Caco-2 (cell line): Measurements from ENCODE around the gene TREML1. TPM values are rescaled to one million over a fixed set of nuclear protein-coding genes. Genes with fewer than 3 reads are reported as not detected.

Experiments
- BruUV-seq: library from RNA; stranded (reverse); fragments of 400-500 nt; replicated peaks from 2 replicates; lab custom pipeline; 2021; lab: Mats Ljungman, UMichigan
- CTCF ChIA-PET: fragments of 300-600 bp; sonication (Branson Sonifier 250); formaldehyde crosslinking; loops from one replicate; lab custom pipeline; 2022; ENCODE audit warnings: antibody characterized with exemption; lab: Charles Lee
- POLR2A ChIA-PET: fragments of 300-600 bp; sonication (Branson Sonifier 250); formaldehyde crosslinking; loops from one replicate; lab custom pipeline; 2022; ENCODE audit warnings: antibody characterized with exemption; lab: Charles Lee
- DNase-seq, 2 experiments: peaks; one replicate each; pipeline versions ENCODE4 v3.0.0 to v3.0.0-alpha.2; 2020 to 2022
- H3K27me3 ChIP-seq: replicated peaks from 2 replicates; pipeline ENCODE4 v1.6.0; 2011; ENCODE audit warnings: low read length; ENCODE audit not compliant: control insufficient read depth, insufficient read depth
- H3K36me3 ChIP-seq: 2 replicates; pipeline ENCODE4 v1.5.1; 2011; ENCODE audit warnings: low read length; ENCODE audit not compliant: control insufficient read depth, insufficient read depth
- H3K4me1 ChIP-seq: fragments of 250-450 bp; sonication (Bioruptor Pico); 2 replicates; pipeline ENCODE4 v1.5.1; 2020; ENCODE audit warnings: mild to moderate bottlenecking
- H3K4me3 ChIP-seq: 2 replicates; pipeline ENCODE4 v1.5.1; 2011; ENCODE audit warnings: low read depth, mild to moderate bottlenecking, control low read depth, low read length
- H3K9me3 ChIP-seq: fragments of 250-450 bp; sonication (Bioruptor Pico); 2 replicates; pipeline ENCODE4 v1.5.1; 2020; ENCODE audit warnings: mild to moderate bottlenecking, moderate library complexity
- H3K27ac Mint-ChIP-seq: one replicate; pipeline ENCODE4 v1.8.0; 2022; ENCODE audit warnings: mixed read lengths; ENCODE audit not compliant: unreplicated experiment
- H3K27me3 Mint-ChIP-seq: one replicate; pipeline ENCODE4 v1.8.0; 2022; ENCODE audit warnings: mixed read lengths; ENCODE audit not compliant: insufficient read depth, unreplicated experiment
- H3K36me3 Mint-ChIP-seq: one replicate; pipeline ENCODE4 v1.8.0; 2022; ENCODE audit warnings: mild to moderate bottlenecking, mixed read lengths; ENCODE audit not compliant: insufficient read depth, unreplicated experiment
- H3K4me1 Mint-ChIP-seq: one replicate; pipeline ENCODE4 v1.8.0; 2022; ENCODE audit warnings: low read depth, mixed read lengths; ENCODE audit not compliant: unreplicated experiment
- H3K4me3 Mint-ChIP-seq: one replicate; pipeline ENCODE4 v1.8.0; 2022; ENCODE audit warnings: mild to moderate bottlenecking, moderate library complexity, mixed read lengths; ENCODE audit not compliant: unreplicated experiment
- H3K9me3 Mint-ChIP-seq: one replicate; pipeline ENCODE4 v1.8.0; 2022; ENCODE audit warnings: mixed read lengths; ENCODE audit not compliant: unreplicated experiment
- CTCF ChIP-seq, 2 experiments: fragments of 200-600 bp in 1 of 2; IDR thresholded peaks; 1 replicate in 1 of 2; 2 replicates in 1 of 2; pipeline versions ENCODE4 v1.5.1 to v1.8.0; 2011 to 2022; ENCODE audit warnings: antibody characterized with exemption in 1 of 2, control low read depth in 1 of 2, inconsistent platforms in 1 of 2, low read depth in 1 of 2, low read length in 1 of 2, mild to moderate bottlenecking in 1 of 2, moderate library complexity in 1 of 2; ENCODE audit not compliant: insufficient read depth in 1 of 2, severe bottlenecking in 1 of 2, unreplicated experiment in 1 of 2
- intact Hi-C: fragments of 100-400 bp; cut with micrococcal nuclease; formaldehyde crosslinking; loops from one replicate; pipeline ENCODE4 v1.10.0; 2022; ENCODE audit not compliant: unreplicated experiment
- total RNA-seq: library from RNA; stranded (reverse); gene quantifications from 2 replicates; pipeline ENCODE4 v1.2.3, GENCODE V29; 2022

Gene TREML1
- total RNA-seq, 1 experiment from 2014 or later, result not detected

GRCh38 chr6:41176189-41176588 is 22.0 kb upstream of the TREML1 start:
- no peak for TF ChIP-seq CTCF (IDR thresholded peaks at IDR 0.05; ENCODE audit: insufficient read depth in 1 of 2, low read depth in 1 of 2, low read length in 1 of 2, severe bottlenecking in 1 of 2, unreplicated experiment in 1 of 2)
- ChIA-PET POLR2A (interaction anchor here (0.5 kb wide), 1 partner anchor 48 kb away, joined by 6 read pairs; no protein-coding TSS in a partner anchor), CTCF (no interaction called here)
- Mint-ChIP-seq H3K4me3 (no peak overlapping the region), H3K27ac (no peak overlapping the region), H3K36me3 (no peaks in the 10 kb centered on the region), H3K27me3 (peaks cover 11% of the 10 kb centered on the region), H3K9me3 (no peaks in the 10 kb centered on the region), H3K4me1 (no peaks in the 10 kb centered on the region)
- Histone ChIP-seq H3K9me3 (no peaks in the 10 kb centered on the region), H3K27me3 (no peaks in the 10 kb centered on the region), H3K4me3 (no peak overlapping the region), H3K4me1 (no peaks in the 10 kb centered on the region), H3K36me3 (no peaks in the 10 kb centered on the region)
- DNase-seq, result no peak
- no TSS peak for BruUV-seq
- intact Hi-C loops, result no loop called here

GRCh38 chr6:41175084-41175483 is 20.9 kb upstream of the TREML1 start:
- Histone ChIP-seq H3K9me3 (no peaks in the 10 kb centered on the region), H3K4me1 (no peaks in the 10 kb centered on the region), H3K4me3 (no peak overlapping the region), H3K36me3 (no peaks in the 10 kb centered on the region), H3K27me3 (no peaks in the 10 kb centered on the region)
- BruUV-seq, result no TSS peak
- Mint-ChIP-seq H3K27me3 (peaks cover 15% of the 10 kb centered on the region), H3K4me3 (no peak overlapping the region), H3K36me3 (no peaks in the 10 kb centered on the region), H3K4me1 (no peaks in the 10 kb centered on the region), H3K9me3 (no peaks in the 10 kb centered on the region), H3K27ac (no peak overlapping the region)
- POLR2A ChIA-PET, result no interaction called here
- TF ChIP-seq CTCF (IDR thresholded peaks at IDR 0.05; ENCODE audit: insufficient read depth in 1 of 2, low read depth in 1 of 2, low read length in 1 of 2, severe bottlenecking in 1 of 2, unreplicated experiment in 1 of 2), result no peak
- CTCF ChIA-PET, result no interaction called here
- DNase-seq, result no peak
- intact Hi-C loops, result no loop called here

- Mint-ChIP-seq H3K36me3 (no peaks in the 10 kb centered on the region), H3K27ac (no peak overlapping the region), H3K27me3 (peaks cover 15% of the 10 kb centered on the region), H3K4me1 (no peaks in the 10 kb centered on the region), H3K9me3 (no peaks in the 10 kb centered on the region), H3K4me3 (no peak overlapping the region)
- no peaks in the 10 kb centered on the region for H3K36me3 ChIP-seq
- TF ChIP-seq CTCF (IDR thresholded peaks at IDR 0.05; ENCODE audit: insufficient read depth in 1 of 2, low read depth in 1 of 2, low read length in 1 of 2, severe bottlenecking in 1 of 2, unreplicated experiment in 1 of 2), result no peak
- intact Hi-C loops, result no loop called here
- ChIA-PET POLR2A (no interaction called here), CTCF (no interaction called here)
- H3K4me3 ChIP-seq, result no peak overlapping the region
- H3K9me3 ChIP-seq, result no peaks in the 10 kb centered on the region
- H3K27me3 ChIP-seq, result no peaks in the 10 kb centered on the region
- BruUV-seq, result no TSS peak
- no peaks in the 10 kb centered on the region for H3K4me1 ChIP-seq
- no peak for DNase-seq
Observed at GRCh38 chr6:41174610-41175009, 20.5 kb upstream of the TREML1 start.
